Endothelial cell of umbilical vein (primary cell): Measurements from ENCODE around the gene ATXN1. TPM values are rescaled to one million over a fixed set of nuclear protein-coding genes. Genes with fewer than 3 reads are reported as not detected.

Experiments used
- BruUV-seq: library from RNA; stranded (reverse); fragments of 400-500 nt; replicated peaks from 2 replicates; lab custom pipeline; 2021; lab: Mats Ljungman, UMichigan
- CTCF ChIA-PET: fragments of 300-600, 350-600 bp; sonication (Branson Sonifier 250); formaldehyde crosslinking; loops from one replicate; lab custom pipeline; 2021; ENCODE audit warnings: antibody characterized with exemption, inconsistent platforms; lab: Charles Lee
- POLR2A ChIA-PET: fragments of 300-600, 350-600 bp; sonication (Branson Sonifier 250); formaldehyde crosslinking; loops from one replicate; lab custom pipeline; 2021; ENCODE audit warnings: antibody characterized with exemption, inconsistent platforms; lab: Charles Lee
- DNase-seq: peaks from one replicate; pipeline ENCODE4 v3.0.0-alpha.2; 2011; ENCODE audit warnings: low read depth, low spot score
- FAIRE-seq: peaks from 2 replicates; lab custom pipeline; 2011; peaks lifted over from hg19 to GRCh38; lab: Jason Lieb, UNC
- H2AFZ ChIP-seq: 2 replicates; pipeline ENCODE4 v1.6.0; 2012; ENCODE audit warnings: low read depth, low read length, control low read depth, inconsistent platforms
- H3K27ac ChIP-seq: 2 replicates; pipeline ENCODE4 v1.5.1; 2011; ENCODE audit warnings: low read depth, mild to moderate bottlenecking, control low read depth, low read length, moderate library complexity; ENCODE audit not compliant: insufficient read depth
- H3K27me3 ChIP-seq, 2 experiments: 2 replicates each; pipeline versions ENCODE4 v1.6.0 to v1.6.1; 2011; ENCODE audit warnings: low read length in 2 of 2, mixed read lengths in 1 of 2; ENCODE audit not compliant: control insufficient read depth in 2 of 2, insufficient read depth in 2 of 2
- H3K36me3 ChIP-seq, 2 experiments: 2 replicates in 1 of 2; 3 replicates in 1 of 2; pipeline ENCODE4 v1.5.1; 2011; ENCODE audit warnings: low read length in 2 of 2, mild to moderate bottlenecking in 1 of 2, moderate library complexity in 1 of 2; ENCODE audit not compliant: control insufficient read depth in 2 of 2, insufficient read depth in 2 of 2; ENCODE audit errors: extremely low read depth in 1 of 2
- H3K4me1 ChIP-seq: 3 replicates; pipeline ENCODE4 v1.5.1; 2011; ENCODE audit warnings: mild to moderate bottlenecking, low read length; ENCODE audit not compliant: control insufficient read depth, insufficient read depth; ENCODE audit errors: extremely low read depth
- H3K4me2 ChIP-seq: 2 replicates; pipeline ENCODE4 v1.6.1; 2011; ENCODE audit warnings: low read length, control low read depth, mixed read lengths; ENCODE audit not compliant: insufficient read depth
- H3K4me3 ChIP-seq, 3 experiments: fragments of 200-600 bp in 1 of 3; sonication (generic), shearing (Covaris generic) in 1 of 3; replicated peaks in 1 of 3; 2 replicates each; pipeline ENCODE4 v1.5.1; 2011 to 2016; ENCODE audit warnings: control low read depth in 3 of 3, low read length in 3 of 3, mild to moderate bottlenecking in 2 of 3, inconsistent platforms in 1 of 3, low read depth in 1 of 3, moderate library complexity in 1 of 3; ENCODE audit not compliant: insufficient read depth in 1 of 3
- H3K79me2 ChIP-seq: 2 replicates; pipeline ENCODE4 v1.6.0; 2012; ENCODE audit warnings: low read length, inconsistent platforms; ENCODE audit not compliant: control insufficient read depth, insufficient read depth
- H3K9ac ChIP-seq: replicated peaks from 2 replicates; pipeline ENCODE3; 2011; ENCODE audit warnings: low read length, control low read depth; ENCODE audit not compliant: insufficient read depth; ENCODE audit errors: extremely low read depth
- H3K9me1 ChIP-seq: replicated peaks from 3 replicates; pipeline ENCODE4 v1.6.0; 2011; ENCODE audit warnings: mild to moderate bottlenecking, low read length; ENCODE audit not compliant: control insufficient read depth, insufficient read depth; ENCODE audit errors: extremely low read depth
- H3K9me3 ChIP-seq: replicated peaks from 2 replicates; pipeline ENCODE4 v1.5.1; 2012; ENCODE audit warnings: low read length, inconsistent platforms; ENCODE audit not compliant: control insufficient read depth, insufficient read depth
- H4K20me1 ChIP-seq: replicated peaks from 2 replicates; pipeline ENCODE3; 2011; ENCODE audit warnings: mild to moderate bottlenecking, low read length; ENCODE audit not compliant: control insufficient read depth, insufficient read depth; ENCODE audit errors: extremely low read depth
- EZH2 ChIP-seq: IDR thresholded peaks from 2 replicates; pipeline ENCODE4 v1.6.1; 2012; ENCODE audit warnings: borderline replicate concordance, low read depth, mild to moderate bottlenecking, moderate library complexity, low read length, inconsistent platforms; ENCODE audit not compliant: severe bottlenecking
- FOS ChIP-seq: IDR thresholded peaks from 2 replicates; pipeline ENCODE4 v1.6.1; 2011; ENCODE audit warnings: mild to moderate bottlenecking, low read length, moderate library complexity, borderline replicate concordance; ENCODE audit not compliant: insufficient read depth
- GATA2 ChIP-seq: IDR thresholded peaks from 2 replicates; pipeline ENCODE4 v1.7.0; 2011; ENCODE audit warnings: low read depth, mild to moderate bottlenecking, moderate library complexity, mixed read lengths, low read length; ENCODE audit not compliant: insufficient read length, insufficient read depth
- JUN ChIP-seq: IDR thresholded peaks from 2 replicates; pipeline ENCODE4 v1.6.1; 2011; ENCODE audit warnings: borderline replicate concordance, low read depth; ENCODE audit not compliant: insufficient read length, insufficient read depth
- MYC ChIP-seq: IDR thresholded peaks from one replicate; pipeline ENCODE4 v1.6.1; 2011; ENCODE audit warnings: mild to moderate bottlenecking, low read depth, low read length
- POLR2A ChIP-seq: IDR thresholded peaks from 2 replicates; pipeline ENCODE4 v1.6.1; 2012; ENCODE audit warnings: low read depth, mild to moderate bottlenecking, control low read depth, low read length
- POLR2AphosphoS5 ChIP-seq: IDR thresholded peaks from 2 replicates; pipeline ENCODE4 v1.6.1; 2012; ENCODE audit warnings: low read depth, mild to moderate bottlenecking, control low read depth, low read length, moderate library complexity; ENCODE audit not compliant: insufficient read depth
- dilution Hi-C: fragments of 300-500 bp; cut with MboI; formaldehyde crosslinking; loops from one replicate; pipeline ENCODE4 v1.15.0; 2019; ENCODE audit warnings: low sequenced_read_pairs; ENCODE audit not compliant: extremely low pct_ligation_motif_present
- intact Hi-C: fragments of 100-400 bp; cut with micrococcal nuclease; formaldehyde crosslinking; loops from one replicate; pipeline ENCODE4 v1.10.0; 2022
- polyA plus RNA-seq, 4 experiments: library from polyadenylated mRNA; depleted of rRNA in 3 of 4; stranded (reverse) in 3 of 4; unstranded in 1 of 4; fragments of >200 nt; gene quantifications; 2 replicates each; pipeline versions ENCODE4 v1.2.1 to v1.2.3, GENCODE V29; 2011 to 2012; ENCODE audit warnings: missing spikeins in 1 of 4
- total RNA-seq: library from RNA; stranded (reverse); gene quantifications from 2 replicates; pipeline ENCODE4 v1.2.3, GENCODE V29; 2021
- TF ChIP-seq, protein P1 (sequence below): IDR thresholded peaks from 2 replicates; pipeline ENCODE4 v1.6.1; 2011; ENCODE audit not compliant: insufficient read depth, insufficient read length
- TF ChIP-seq, protein P2 (sequence below), 2 donors: IDR thresholded peaks; 1 replicate in 1 of 2; 2 replicates in 1 of 2; pipeline ENCODE4 v1.5.1; 2011; ENCODE audit warnings: low read length in 2 of 2, mild to moderate bottlenecking in 2 of 2, moderate library complexity in 2 of 2, control low read depth in 1 of 2, inconsistent platforms in 1 of 2, low read depth in 1 of 2; ENCODE audit not compliant: insufficient read depth in 1 of 2; ENCODE audit errors: extremely low read depth in 1 of 2

ATXN1 gene
- total and polyA plus RNA-seq, 2 donors (not counting 3 experiments of a cell fraction or from before 2014, with no cell fraction given) = 16.4 to 33.0 TPM

DNA sequence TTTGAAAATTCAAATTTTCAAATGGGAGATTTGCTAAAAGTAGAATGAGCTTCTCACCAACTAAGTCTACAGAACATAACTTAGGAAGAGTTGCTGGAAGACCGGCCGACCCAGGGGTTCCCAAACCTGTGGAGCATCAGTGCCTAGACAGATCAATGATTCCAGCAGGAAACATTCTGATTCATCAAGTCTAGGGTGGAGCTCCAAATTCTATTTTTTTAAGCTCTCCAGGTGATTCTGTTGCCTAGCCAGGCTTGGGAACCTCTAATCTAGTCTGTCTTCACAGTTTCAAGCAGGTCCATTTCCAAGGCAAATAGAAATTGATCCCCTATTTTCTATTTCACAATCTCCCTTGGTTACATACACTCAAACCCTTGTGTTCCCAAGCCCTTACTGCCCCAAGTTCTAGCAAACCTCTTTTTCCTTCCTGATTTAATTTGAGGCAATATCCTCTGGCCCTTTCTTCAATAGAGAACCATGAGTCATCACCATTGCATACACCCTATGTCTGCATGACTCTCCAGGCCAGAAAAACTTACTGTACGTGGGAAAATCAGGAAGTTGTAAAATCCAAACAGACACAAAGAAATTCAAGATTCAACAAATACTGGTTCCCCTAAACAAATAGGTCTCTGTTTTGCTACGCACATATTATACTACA is 8.9 kb downstream of the ATXN1 start:
- no TSS peak for BruUV-seq
- H3K9ac ChIP-seq = no peak overlapping the region
- H3K4me3 ChIP-seq = no peak overlapping the region
- POLR2A ChIA-PET = no interaction called here
- intact Hi-C loops (loop anchor here (1.0 kb wide), 2 partner anchors 15 to 27 kb away; no protein-coding TSS in a partner anchor), dilution Hi-C loops (no loop called here)
- no peak overlapping the region for H2AFZ ChIP-seq
- peak; percentile 84 for FAIRE-seq
- H3K79me2 ChIP-seq = peaks cover 19% of the 10 kb centered on the region
- DNase-seq = peak; percentile 91
- no peaks in the 10 kb centered on the region for H3K27me3 ChIP-seq
- no peaks in the 10 kb centered on the region for H3K9me1 ChIP-seq
- peaks cover 0 to 2% of the 10 kb centered on the region in 2 experiments for H3K36me3 ChIP-seq
- peak overlapping the region; percentile 48 for H3K27ac ChIP-seq
- H3K4me2 ChIP-seq = peak overlapping the region; percentile 28
- no peaks in the 10 kb centered on the region for H3K9me3 ChIP-seq
- peaks cover 17% of the 10 kb centered on the region for H3K4me1 ChIP-seq
- peak; percentile 97 for TF ChIP-seq JUN
- peak; percentile 96 for TF ChIP-seq FOS
- no peak for TF ChIP-seq POLR2A
- TF ChIP-seq MYC = no peak
- TF ChIP-seq GATA2 = no peak
- no peak for TF ChIP-seq EZH2
- TF ChIP-seq, protein P1, sequence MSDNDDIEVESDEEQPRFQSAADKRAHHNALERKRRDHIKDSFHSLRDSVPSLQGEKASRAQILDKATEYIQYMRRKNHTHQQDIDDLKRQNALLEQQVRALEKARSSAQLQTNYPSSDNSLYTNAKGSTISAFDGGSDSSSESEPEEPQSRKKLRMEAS = no peak
- TF ChIP-seq, protein P2, sequence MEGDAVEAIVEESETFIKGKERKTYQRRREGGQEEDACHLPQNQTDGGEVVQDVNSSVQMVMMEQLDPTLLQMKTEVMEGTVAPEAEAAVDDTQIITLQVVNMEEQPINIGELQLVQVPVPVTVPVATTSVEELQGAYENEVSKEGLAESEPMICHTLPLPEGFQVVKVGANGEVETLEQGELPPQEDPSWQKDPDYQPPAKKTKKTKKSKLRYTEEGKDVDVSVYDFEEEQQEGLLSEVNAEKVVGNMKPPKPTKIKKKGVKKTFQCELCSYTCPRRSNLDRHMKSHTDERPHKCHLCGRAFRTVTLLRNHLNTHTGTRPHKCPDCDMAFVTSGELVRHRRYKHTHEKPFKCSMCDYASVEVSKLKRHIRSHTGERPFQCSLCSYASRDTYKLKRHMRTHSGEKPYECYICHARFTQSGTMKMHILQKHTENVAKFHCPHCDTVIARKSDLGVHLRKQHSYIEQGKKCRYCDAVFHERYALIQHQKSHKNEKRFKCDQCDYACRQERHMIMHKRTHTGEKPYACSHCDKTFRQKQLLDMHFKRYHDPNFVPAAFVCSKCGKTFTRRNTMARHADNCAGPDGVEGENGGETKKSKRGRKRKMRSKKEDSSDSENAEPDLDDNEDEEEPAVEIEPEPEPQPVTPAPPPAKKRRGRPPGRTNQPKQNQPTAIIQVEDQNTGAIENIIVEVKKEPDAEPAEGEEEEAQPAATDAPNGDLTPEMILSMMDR (IDR thresholded peaks at IDR 0.05; ENCODE audit: extremely low read depth in 1 of 2, insufficient read depth in 1 of 2, low read depth in 1 of 2, low read length in 2 of 2) = no peak
- peak; percentile 42 for TF ChIP-seq POLR2AphosphoS5
- H4K20me1 ChIP-seq = no peaks in the 10 kb centered on the region
- CTCF ChIA-PET = interaction anchor here (0.5 to 1.9 kb wide), 7 partner anchors 11 to 1829 kb away, joined by 3 to 8 read pairs (median 4); no protein-coding TSS in a partner anchor
